ENCODE data around the gene OR6Y1.

GRCh38 chr1:158570480-158570879 lies 16.3 kb upstream of the OR6Y1 start, which contains the start of gene OR6P1:
- TF ChIP-seq CTCF (conservative IDR thresholded peaks at IDR 0.05 in 1 of 2, IDR thresholded peaks at IDR 0.05 in 1 of 2; ENCODE audit: extremely low read depth in 1 of 2, insufficient read depth in 1 of 2, low read depth in 1 of 2, low read length in 2 of 2): no peak
- no peak for TF ChIP-seq EZH2 (IDR thresholded peaks at IDR 0.05; ENCODE audit: borderline replicate concordance, low read length)
